K562 (cell line): ENCODE data around the gene KCTD17. TPM values are rescaled to one million over a fixed set of nuclear protein-coding genes. Genes with fewer than 3 reads are reported as not detected.

ENCODE experiments used
- BHLHE40 ChIP-seq: IDR thresholded peaks from 2 replicates; pipeline ENCODE4 v1.6.1; 2011; ENCODE audit warnings: low read length, improper control_type of control experiment
- FOXP4 ChIP-seq: sonication (generic); formaldehyde crosslinking; IDR thresholded peaks from 2 replicates; pipeline ENCODE4 v1.8.0; 2022; ENCODE audit warnings: mild to moderate bottlenecking, missing genetic modification reagents, borderline replicate concordance
- JUND ChIP-seq, 2 experiments: IDR thresholded peaks; 2 replicates in 1 of 2; 3 replicates in 1 of 2; pipeline ENCODE4 v1.6.1; 2011; ENCODE audit warnings: borderline replicate concordance in 2 of 2, low read depth in 2 of 2, low read length in 2 of 2, improper control_type of control experiment in 1 of 2, missing biosample characterization in 1 of 2, missing genetic modification characterization in 1 of 2, missing genetic modification reagents in 1 of 2
- MITF ChIP-seq: IDR thresholded peaks from 2 replicates; pipeline ENCODE4 v1.6.1; 2014; ENCODE audit warnings: antibody characterized with exemption
- NCOA6 ChIP-seq: fragments of 450-650 bp; IDR thresholded peaks from 2 replicates; pipeline ENCODE4 v1.6.1; 2017; ENCODE audit warnings: mild to moderate bottlenecking
- ZNF232 ChIP-seq: sonication (generic); formaldehyde crosslinking; IDR thresholded peaks from 2 replicates; pipeline ENCODE4 v1.8.0; 2022; ENCODE audit warnings: mild to moderate bottlenecking, missing genetic modification reagents
- ZNF655 ChIP-seq: fragments of 250-450 bp; sonication (Bioruptor Pico); IDR thresholded peaks from 2 replicates; pipeline ENCODE4 v1.5.0; 2021
- polyA plus RNA-seq, 8 experiments: library from polyadenylated mRNA; depleted of rRNA in 4 of 8; stranded (reverse) in 5 of 8; unstranded in 3 of 8; fragments of >200 nt; fragmentation: Nextera tagmentation in 2 of 8; fragmentation: Illumina TruSeq in 1 of 8; extraction: Ambion mirVana in 2 of 8; extraction: Trizol in 1 of 8; gene quantifications; 2 replicates each; pipeline versions ENCODE4 v1.2.1 to v1.2.3, GENCODE V29; 2011 to 2014; ENCODE audit warnings: inconsistent platforms in 1 of 8, missing spikeins in 1 of 8
- total RNA-seq, 7 experiments: library from RNA; depleted of rRNA in 6 of 7; stranded (reverse); fragments of >200 nt in 6 of 7; fragmentation: Illumina TruSeq in 2 of 7; extraction: Trizol in 2 of 7; gene quantifications; 2 replicates each; pipeline versions ENCODE4 v1.2.1 to v1.2.3, GENCODE V29; 2011 to 2021; ENCODE audit warnings: low replicate concordance in 1 of 7

KCTD17 gene
- total and polyA plus RNA-seq, 9 of the 15 experiments (the other 6 are each of a cell fraction or from before 2014, with no cell fraction given) = 0.22 to 0.90 (median 0.49) TPM; not detected in 2

DNA sequence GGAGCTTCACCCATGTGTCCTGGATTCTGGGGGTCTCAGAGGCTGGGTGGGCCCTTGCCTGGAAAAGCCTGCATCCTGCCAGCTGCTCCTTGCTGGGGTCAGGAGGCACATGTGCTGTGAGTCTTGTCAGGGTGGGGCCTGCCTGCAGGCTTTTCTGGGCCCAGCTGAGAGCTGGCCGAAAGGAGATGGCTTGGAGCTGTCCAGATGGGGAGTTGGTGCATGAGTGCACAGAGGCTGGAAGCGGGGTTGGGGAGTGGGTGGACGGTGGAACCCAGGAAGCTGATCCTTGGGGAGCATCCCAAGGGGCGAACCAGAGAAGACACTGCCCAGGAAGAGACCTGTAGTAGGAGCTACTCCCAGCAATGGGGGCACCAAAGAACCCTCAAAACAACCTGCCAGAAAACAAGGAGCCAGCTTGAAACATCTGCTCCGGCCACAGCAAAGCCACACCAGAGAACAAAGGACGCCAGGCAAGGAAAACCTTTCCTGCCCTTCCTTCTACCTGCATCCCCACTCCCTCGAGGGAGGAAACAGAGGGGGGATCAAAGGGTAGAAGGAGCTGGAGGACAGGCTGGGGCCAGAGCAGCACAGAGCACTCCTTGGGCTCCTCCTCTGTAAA is 8.2 kb upstream of the KCTD17 start (continued):
- TF ChIP-seq JUND (IDR thresholded peaks at IDR 0.05; ENCODE audit: borderline replicate concordance, low read depth, low read length) (no peak), JUND (tag; IDR thresholded peaks at IDR 0.05; ENCODE audit: borderline replicate concordance, low read depth, low read length) (no peak), ZNF655 (CRISPR knock-in tag) (no peak), ZNF232 (CRISPR knock-in tag) (no peak), FOXP4 (CRISPR knock-in tag) (no peak), NCOA6 (no peak), BHLHE40 (no peak), MITF (no peak)
